Dedifferentiated amniotic fluid mesenchymal stem cell (primary cell): ENCODE results near the gene SF3B3.
A peak's percentile ranks its signal among the peaks of the same experiment; 100 is the strongest.
"Not testable (repeated sequence)": the region's sequence is repeated elsewhere in the genome, so short reads cannot be mapped to it uniquely, and the experiment has no call there.

Experiments used
- DNase-seq: peaks from one replicate; pipeline ENCODE4 v3.0.0-alpha.2; 2016; ENCODE audit errors: extremely low spot score

The SF3B3 gene

DNA sequence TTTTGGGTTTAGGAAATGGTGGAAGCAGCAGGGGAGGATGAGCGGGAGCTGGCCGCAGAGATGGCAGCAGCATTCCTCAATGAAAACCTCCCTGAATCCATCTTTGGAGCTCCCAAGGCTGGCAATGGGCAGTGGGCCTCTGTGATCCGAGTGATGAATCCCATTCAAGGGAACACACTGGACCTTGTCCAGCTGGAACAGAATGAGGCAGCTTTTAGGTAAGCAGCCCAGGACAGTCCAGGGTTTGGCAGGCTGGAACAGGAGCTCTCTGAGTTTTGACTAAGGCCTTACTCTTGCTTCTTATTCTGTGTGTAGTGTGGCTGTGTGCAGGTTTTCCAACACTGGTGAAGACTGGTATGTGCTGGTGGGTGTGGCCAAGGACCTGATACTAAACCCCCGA, 41.4 kb downstream of the SF3B3 start:
- DNase-seq: no peak

DNA sequence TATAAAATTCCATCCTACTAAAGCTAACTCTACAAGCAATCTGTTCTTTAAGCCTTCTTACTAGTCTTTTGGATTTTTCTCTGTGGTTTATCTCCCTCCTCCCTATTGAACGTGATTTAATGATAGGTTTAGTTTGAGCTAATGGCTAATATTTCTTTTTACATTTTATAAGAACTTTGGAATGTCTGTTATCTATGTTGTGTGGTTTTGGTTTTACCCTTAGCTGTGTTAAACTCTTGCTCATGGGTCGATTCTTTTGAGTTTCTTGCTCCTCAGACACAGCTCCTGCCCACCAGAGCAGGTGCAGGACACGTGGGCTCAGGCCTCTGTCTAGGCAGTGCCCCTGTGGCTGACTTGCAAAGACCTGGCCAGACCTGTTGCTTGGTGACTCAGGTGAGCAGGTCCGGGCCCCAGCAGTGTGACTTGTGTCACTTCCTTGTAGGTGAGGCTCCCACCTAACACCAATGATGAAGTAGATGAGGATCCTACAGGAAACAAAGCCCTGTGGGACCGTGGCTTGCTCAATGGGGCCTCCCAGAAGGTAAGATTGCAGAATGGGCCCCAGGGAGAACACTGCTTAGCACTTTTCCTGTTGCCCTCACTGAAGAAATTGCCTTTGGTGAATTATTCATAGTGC, 45.1 kb downstream of the SF3B3 start:
- DNase-seq: no peak

DNA sequence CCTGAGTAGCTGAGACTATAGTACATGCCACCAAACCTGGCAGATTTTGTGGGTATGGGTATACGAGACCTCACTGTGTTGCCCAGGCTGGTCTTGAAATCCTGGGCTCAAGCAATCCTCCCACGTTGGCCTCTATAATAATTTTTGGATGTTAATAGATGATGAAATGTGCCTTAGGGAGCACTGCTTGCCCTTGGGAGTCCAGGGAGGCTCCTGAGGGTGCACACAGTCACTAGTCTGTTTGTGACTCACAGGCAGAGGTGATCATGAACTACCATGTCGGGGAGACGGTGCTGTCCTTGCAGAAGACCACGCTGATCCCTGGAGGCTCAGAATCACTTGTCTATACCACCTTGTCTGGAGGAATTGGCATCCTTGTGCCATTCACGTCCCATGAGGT, 46.1 kb downstream of the SF3B3 start:
- no peak for DNase-seq

DNA sequence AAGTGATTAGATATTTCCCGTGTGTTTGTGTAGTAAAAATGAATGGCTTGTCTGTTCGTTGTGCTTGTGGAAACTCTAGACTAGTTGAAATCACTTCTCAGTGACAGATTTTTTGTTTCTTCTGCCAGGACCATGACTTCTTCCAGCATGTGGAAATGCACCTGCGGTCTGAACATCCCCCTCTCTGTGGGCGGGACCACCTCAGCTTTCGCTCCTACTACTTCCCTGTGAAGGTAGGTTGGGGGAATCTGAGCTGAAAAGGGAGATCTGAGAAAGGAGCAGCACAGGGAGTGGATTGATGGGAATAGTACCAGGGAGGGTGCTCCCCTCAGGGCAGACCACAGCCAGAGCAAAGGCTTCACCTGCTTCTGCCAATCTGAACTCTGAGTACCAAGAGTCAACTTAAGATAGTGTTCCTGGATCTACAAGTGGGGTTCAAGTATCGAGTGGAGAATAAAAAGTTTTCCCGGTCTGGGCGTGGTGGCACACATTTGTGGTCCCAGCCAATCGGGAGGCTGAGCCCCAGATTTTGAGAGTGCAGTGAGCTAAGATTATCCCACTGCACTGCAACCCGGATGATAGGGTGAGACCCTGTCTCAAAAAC, 47.5 kb downstream of the SF3B3 start:
- no peak for DNase-seq

DNA sequence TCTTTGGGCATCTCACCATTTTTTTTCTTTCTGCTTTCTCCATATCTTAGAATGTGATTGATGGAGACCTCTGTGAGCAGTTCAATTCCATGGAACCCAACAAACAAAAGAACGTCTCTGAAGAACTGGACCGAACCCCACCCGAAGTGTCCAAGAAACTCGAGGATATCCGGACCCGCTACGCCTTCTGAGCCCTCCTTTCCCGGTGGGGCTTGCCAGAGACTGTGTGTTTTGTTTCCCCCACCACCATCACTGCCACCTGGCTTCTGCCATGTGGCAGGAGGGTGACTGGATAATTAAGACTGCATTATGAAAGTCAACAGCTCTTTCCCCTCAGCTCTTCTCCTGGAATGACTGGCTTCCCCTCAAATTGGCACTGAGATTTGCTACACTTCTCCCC, 48.0 kb downstream of the SF3B3 start:
- DNase-seq: no peak

DNA sequence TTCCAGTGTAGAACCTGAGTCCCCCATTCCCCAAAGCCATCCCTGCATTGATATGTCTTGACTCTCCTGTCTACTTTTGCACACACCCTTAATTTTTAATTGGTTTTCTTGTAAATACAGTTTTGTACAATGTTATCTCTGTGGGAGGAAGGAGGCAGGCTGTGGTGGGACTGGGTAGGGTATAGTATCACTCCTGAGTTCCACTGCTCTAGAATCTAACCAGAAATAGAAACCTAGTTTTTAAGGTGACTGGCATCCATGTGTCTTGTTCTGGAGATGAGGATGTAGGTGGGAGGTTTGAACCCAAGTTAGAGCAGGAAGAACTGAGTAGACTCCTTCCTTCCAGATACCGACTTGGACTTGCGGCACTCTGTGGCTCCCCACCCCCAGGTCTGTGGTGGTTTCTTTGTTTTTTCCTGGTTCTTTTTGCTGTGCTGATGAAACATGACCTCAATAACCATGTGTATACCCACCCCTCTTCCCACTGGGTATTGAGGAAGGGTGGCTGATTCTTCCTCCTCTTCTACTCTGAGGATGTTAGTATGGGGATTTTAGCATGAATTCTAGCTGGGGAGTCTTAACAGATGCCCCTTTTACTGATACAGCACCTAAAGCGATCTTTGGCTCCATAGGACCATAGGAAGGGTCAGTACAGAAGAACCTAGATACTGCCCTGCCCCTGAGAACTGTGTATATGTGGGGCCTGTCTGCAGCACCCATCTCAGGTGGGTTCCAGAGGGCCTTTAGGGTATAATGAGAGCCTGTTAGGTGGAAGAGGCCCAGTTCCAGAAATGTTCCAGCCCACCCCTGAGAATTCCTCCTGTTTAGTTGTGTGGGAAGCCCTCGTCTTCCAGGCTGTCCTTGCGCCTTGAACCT, 48.7 kb downstream of the SF3B3 start:
- DNase-seq: no peak

DNA sequence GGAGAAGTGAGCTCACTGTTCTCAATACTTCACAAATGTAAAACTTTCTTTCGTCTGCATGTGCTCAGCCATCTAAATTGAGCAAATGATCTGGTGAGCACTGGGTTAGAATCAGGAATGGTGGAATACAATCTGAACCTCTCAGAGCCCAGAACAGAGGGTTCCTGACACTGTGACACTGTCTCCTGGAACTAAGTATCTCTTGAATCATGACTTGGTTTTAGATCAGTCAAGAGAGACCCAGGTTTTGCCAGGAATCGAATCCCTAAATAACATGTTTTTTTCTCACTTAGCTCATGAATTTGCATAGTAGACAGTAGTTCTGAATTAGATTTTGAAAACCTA, 49.3 kb downstream of the SF3B3 start:
- DNase-seq: no peak

DNA sequence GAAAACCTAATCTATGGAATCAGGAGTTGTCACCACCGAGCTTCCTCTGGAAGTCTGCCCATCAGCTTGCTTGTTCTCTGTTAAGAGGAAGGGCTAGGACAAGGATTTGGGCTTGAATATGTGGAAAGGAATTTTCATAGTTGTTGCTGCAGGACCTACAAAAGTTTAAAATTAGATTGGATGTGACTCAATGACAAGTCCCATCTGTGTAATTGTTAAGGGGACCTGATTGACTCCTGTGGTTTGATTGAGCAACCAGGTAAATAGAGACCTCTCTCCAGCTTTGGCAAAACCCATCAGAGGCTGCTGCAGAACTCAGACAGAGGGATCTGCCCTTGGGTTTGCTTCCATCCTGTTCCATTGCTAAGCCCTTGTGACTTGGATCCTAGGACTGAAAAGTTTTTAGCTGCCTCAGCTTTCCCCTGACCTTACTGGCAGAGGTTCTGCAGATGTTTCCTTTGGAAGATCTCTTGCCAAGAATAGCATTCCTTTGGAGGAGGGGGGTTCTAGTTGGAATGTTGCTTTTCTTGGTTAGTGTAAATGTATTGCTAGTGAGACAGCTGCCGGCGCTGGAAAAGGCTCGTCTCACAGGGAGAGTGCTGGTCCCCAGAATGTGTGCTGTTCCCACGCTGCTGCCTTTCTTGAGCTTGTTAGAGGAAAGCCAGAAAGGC, 50.0 kb downstream of the SF3B3 start:
- peak; percentile 83 for DNase-seq

DNA sequence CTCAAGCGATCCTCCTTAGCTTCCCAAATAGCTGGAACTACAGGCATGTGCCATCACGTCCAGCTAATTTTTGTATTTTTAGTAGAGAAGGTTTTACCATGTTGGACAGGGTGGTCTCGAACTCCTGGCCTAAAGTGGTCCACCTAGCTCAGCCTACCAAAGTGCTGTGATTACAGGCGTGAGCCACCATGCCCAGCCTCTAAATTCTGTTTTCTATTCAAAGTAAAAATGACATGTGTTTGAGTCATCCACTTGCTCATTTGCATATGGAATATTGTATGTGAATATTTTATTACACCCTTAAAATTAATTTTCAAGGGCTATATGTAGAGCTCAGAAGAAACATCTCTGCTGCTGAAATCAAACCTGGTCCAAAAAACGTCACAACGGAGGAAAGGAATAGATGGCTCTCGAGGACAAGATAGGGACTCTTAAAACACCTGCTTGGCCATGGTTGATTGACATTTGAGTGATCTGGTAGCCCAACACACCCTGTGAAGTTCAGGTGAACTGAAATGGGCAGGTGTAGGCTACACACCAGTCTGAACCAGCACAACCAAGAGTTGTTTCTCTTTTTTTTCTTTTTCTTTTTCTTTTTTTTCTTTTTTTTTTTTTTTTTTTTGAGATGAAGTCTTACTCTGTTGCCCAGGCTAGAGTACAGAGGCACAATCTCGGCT, 51.1 kb downstream of the SF3B3 start:
- DNase-seq: no peak

DNA sequence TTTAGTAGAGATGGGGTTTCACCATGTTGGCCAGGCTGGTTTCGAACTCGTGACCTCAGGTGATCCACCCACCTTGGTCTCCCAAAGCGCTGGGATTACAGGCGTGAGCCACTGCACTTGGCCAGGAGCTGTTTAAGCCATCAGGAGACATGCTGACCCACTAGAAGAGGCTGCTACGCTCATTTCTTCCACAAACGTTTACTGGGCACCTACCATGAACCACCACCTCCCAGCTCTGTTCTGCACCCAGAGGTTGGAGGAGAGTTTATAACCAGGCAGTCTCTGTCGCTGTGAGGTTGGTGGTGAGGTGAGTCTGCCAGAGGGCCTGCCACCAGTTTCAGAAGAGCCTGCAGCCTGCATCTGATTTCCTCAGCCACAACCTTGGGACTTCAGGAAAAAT, 51.8 kb downstream of the SF3B3 start:
- no peak for DNase-seq

DNA sequence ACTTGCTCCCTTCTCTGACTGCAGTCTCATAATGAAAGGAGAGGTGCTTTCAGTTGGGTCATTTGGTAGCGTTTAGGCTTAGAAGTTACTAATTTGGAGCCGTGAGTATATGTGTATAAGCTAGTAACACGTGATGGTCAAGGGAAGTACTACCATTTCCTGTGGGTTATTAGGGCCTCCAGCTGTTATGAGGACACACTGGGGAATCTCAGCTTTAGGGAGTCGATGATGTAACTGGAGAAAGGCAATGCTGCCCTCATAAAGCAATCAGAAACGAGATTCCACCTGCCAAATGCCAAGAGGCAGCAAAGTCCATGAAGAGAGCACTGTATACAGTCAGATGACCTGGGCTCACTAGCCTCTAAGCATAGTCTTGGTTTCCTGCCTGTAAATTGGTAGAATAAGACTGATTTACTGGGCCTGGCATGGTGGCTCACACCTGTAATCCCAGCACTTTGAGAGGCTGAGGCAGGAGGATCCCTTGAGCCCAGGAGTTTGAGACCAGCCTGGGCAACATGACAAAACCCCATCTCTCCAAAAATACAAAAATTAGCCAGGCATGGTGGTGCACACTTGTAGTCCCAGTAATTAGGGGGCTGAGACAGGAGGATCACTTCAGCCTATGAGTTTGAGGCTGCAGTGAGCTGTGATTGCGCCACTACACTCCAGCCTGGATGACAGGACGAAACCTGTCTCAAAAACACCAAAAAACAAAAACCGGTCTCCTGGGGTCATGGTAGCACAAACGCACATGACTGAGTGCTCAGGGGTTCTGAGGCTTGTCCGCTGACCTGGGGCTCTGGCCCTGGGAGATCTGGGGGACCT, 53.0 kb downstream of the SF3B3 start:
- peak; percentile 43 for DNase-seq

DNA sequence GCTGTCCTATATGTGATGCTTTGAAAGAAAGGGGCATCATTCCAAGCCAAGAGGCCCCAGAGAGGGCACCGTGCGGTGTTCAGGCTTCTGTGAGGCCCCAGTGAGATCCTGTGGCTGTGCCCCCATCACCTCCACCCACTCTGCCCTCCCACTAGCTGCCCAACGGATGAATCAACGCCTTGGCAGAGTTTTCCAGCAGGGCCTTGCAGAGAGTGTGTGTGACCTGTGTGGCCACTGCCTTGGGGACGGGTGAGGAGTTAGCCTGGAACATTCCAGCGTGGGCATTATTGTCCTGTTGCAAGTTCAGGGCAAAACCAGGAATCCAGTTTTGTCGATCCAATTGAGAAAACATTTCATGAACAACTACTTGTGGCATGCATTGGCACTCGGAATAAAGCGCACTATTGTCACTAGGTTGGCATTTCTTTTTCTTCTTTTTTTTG, 53.7 kb downstream of the SF3B3 start:
- DNase-seq: peak; percentile 82

DNA sequence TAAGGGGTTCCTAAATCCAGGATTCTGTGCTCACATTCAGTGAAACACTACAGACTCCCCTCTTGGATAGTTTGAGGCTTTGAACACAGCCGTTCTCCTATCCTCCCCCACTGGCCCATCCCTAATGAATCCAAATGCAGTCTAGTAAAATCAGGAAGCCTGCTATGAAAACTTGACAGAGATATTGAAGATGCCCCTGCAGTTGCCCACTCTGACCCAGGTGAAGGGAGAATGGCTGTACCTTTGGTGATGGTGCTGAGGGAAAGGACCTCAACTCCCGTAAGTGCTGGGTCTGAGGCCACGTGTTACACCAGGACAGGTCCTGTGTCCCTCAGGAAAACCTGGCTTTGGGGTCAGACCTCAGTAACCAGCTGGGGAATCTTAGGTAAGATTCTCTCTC, 54.4 kb downstream of the SF3B3 start:
- no peak for DNase-seq

DNA sequence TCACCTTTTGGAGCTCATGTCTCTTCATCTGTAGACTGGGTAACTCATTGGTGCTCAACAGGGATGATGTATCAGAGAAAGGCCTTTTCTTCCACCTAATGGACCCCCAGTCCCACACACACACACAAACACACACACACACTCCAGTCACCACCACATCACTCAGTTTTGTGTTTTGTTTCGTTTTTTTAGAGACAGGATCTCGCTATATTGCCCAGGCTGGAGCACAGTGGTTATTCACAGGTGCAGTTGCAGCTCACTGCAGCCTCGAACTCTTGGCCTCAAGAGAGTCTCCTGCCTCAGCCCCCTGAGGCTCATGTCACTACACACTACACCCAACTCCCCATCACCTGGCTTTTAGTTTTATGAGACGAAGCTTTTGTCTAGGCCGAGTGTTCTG, 55.6 kb downstream of the SF3B3 start:
- no peak for DNase-seq

DNA sequence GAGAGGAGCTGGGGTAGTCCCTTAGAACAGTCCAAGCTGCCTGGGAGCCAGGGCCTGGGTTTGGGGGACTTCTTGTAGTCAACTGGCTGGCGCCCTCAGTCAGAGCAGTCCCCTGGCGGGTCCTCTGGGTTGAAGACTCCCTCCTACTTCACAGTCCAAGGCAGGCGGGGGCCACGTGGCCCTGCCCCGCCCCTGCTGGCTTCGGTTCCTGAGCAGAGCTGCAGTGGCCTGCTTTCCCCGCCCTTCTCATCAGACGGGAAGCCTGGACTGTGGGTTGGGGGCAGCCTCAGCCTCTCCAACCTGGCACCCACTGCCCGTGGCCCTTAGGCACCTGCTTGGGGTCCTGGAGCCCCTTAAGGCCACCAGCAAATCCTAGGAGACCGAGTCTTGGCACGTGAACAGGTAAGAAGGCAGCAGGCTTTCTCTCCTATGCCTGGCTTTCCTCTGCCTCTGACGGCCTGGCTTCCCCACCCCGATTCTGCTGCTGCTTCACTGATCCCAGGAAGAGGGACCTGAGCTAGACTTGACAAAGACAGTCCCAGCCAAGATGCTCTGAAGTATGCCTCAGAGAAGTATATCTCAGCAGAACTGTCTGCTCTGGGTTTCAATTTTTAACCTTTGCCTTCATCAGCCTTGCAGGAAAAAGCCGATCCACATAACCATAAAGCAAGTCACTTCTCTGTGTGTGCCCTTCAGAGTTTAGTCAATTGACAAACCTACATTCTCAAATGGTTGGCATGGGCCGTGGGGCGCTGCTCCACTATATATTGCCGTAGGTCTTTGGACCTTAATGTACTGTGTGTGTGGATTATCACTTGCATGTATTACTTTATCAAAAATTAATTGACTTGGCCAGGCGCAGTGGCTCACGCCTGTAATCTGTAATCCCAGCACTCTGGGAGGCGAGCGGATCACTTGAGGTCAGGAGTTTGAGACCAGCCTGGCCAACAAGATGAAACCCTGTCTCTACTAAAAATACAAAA, 56.3 kb downstream of the SF3B3 start:
- no peak for DNase-seq

DNA sequence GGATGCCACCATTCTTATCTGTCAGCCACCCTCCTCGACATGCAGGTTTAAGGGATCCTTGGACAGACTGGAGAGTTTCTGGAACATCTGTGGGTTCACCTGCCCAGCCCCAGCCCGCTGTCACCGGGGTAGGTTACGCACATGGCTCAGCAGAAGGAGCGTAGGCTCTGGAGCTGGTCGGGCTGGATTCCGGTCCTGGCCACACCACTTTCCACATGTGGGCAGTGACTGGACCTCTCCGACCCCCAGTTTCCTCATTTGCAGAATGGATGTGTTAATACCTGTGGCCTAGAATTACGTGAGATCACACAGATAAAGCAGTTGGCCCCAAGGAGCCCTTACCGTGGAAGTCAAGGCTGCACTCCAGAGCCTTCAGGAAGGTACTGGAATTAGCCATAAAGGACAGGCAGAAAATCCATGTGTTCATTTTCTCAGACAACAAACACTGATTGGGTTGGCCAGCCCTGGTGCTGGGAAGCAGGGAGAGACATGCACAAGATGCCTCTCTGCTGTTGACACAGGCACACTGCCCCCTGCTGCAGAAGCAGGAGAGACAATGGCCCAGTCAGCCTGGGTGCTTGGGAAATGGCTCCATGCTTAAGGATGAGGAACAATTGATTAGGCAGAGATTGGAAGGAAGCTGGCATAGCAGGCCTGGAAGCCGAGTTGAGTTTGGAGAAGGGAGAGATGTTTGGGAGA, 58.8 kb downstream of the SF3B3 start:
- DNase-seq: no peak

DNA sequence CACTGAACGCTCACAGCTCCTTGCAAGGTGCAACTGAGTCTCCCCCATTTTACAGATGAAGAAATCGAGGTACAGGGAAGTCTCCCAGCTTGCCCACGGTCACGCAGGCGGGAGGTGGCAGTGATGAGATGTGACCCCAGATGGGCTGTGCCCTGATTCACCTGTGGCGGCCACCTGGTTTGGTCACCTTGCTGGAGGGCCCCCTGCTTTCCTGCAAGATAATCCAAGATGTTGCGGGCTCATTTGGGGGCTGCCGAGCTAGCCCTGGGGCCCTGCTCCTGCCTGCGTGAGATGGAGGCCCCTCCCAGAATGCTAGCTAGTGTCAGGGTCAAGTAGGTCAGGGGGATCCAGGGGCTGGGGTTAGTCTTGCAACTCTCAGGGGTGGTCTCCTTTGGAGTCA, 63.1 kb downstream of the SF3B3 start:
- DNase-seq: no peak

DNA sequence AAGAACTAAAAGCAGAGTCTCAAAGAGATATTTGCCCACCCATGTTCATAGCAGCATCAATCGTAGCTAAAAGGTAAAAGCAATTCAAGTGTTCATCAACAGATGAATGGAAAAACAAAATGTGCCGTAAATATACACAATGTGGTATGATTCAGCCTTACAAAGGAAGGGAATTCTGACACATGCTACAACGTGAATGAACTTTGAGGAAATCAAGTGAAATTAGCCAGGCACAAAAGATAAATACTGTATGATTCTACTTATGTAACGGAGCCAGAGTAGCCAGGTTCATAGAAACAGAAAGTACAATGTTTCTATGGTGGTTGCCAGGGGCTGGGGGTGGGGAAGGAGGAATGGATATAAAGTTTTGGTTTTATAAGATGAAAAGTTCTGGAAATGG, 64.9 kb downstream of the SF3B3 start:
- DNase-seq: peak; percentile 43

DNA sequence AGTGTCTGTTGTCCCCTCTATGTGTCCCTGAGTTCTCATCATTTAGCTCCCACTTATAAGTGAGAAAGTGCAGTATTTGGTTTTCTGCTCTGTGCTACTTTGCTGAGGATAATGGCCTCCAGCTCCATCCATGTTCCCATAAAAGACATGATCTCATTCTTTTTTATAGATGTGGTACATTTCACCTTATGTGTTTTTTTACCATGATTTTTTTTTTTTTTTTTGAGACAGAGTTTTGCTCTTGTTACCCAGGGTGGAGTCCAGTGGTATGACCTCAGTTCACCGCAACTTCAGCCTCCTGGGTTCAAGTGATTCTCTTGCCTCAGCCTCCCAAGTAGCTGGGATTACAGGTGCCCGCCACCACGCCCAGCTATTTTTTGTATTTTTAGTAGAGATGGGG, 65.8 kb downstream of the SF3B3 start:
- not testable (repeated sequence) for DNase-seq
